ENCODE results near the gene CBLB. TPM values are rescaled to one million over a fixed set of nuclear protein-coding genes. Genes with fewer than 3 reads are reported as not detected.

CBLB gene
- total RNA-seq, 2 donors from 2014 or later, result 31.1 to 40.5 TPM

DNA sequence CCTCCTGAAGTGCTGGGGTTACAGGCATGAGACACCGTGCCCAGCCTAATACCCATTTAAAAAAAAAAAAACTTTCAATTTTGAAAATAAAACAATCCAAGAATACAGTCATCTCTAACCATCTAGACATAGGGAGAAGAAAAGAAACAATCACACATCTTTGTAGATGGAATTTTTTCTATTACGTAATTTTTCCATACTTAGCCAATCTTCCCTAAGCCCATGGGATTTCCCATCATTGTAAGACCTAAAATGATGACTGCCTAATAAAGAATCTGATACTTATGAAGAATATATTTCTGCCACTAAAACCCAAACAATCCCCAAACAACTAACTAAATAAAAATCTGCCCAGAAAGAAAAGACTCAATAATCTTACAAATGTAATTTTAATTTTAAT lies 88.7 kb downstream of the CBLB start:
- Histone ChIP-seq H3K9me3 (no peaks in the 10 kb centered on the region), H3K36me3 (replicated peaks in 1 of 2; ENCODE audit: insufficient read depth in 1 of 2, low read depth in 2 of 2) (no peaks in the 10 kb centered on the region), H3K27ac (no peak overlapping the region), H3K27me3 (no peaks in the 10 kb centered on the region), H3K4me3 (no peak overlapping the region), H3K4me1 (no peaks in the 10 kb centered on the region)
- DNase-seq (no peak), ATAC-seq (no peak)
- TF ChIP-seq CTCF (IDR thresholded peaks at IDR 0.05), result no peak
- TF ChIP-seq POLR2A (IDR thresholded peaks at IDR 0.05), result no peak
- intact Hi-C loops (cut with DNase I), result no loop called here
- 90 to 97% methylated on average over 2 of the region's 2 CpGs for WGBS, 2 donors

DNA sequence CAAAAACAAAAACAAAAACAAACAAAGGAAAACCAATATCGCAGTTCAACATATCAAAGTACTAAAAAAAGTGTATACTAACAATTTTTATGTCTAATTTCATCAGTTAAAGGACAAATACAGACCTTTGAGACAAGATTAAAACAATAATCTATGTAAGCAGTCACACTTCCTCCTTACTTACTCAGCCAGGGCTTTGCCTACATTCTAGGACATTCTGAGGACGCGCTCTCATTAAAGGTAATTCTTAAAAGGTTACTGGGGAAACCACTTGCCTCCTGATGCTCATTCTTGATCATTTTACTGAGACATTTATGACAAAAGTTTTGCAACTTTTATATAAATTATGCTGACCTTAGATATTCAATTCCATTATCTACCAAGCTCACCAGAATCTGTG lies 93.4 kb downstream of the CBLB start:
- DNase-seq (no peak), ATAC-seq (no peak)
- Histone ChIP-seq H3K4me3 (no peak overlapping the region), H3K27ac (no peak overlapping the region), H3K4me1 (no peaks in the 10 kb centered on the region), H3K27me3 (no peaks in the 10 kb centered on the region), H3K36me3 (replicated peaks in 1 of 2; ENCODE audit: insufficient read depth in 1 of 2, low read depth in 2 of 2) (no peaks in the 10 kb centered on the region), H3K9me3 (no peaks in the 10 kb centered on the region)
- TF ChIP-seq CTCF (IDR thresholded peaks at IDR 0.05) (no peak), POLR2A (IDR thresholded peaks at IDR 0.05) (no peak)
- intact Hi-C loops (cut with DNase I), result no loop called here
- 63 to 65% methylated on average over 3 of the region's 3 CpGs for WGBS, 2 donors

DNA sequence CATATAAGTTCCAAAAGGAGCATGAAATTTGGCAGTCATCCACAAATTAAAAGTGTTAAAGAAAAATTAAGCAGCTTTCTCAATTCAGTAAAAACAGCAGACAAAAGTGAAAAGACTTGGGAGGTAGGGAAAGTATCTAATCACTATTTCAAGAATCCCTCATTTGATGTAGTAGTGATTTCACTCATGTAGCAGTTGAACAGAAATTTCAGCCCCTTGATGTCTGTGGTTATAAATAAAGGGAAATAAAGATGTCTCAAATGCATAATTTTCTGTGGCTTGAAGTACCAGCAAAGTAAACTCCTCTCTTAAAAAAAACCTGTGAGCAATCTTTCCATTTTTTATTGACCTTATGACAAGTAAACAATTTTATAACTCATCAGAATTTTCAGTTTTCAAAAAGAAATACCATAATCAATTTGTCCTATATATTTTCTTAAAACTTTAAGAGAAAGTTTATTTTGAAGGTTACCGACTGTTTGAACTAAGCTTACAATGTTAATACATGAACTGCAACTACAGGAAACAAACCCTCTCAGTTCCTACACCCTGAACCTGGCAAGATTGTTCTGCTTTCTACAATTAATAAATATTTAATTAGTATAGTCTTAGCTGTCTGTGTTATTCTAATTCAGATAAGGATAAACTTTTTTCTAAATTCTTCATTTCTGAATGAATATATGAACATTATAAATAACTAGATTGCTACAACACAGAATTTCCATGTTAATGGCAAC lies 94.2 kb downstream of the CBLB start:
- 72 to 84% methylated on average over 1 of the region's 1 CpG for WGBS, 2 donors

GRCh38 chr3:105773291-105773690 lies 95.5 kb downstream of the CBLB start:
- 91 to 93% methylated on average over 5 of the region's 5 CpGs for WGBS, 2 donors
- TF ChIP-seq POLR2A (IDR thresholded peaks at IDR 0.05) (no peak), CTCF (IDR thresholded peaks at IDR 0.05) (no peak)
- H3K4me1 ChIP-seq, result no peaks in the 10 kb centered on the region

More for the DNA sequence above, 94.2 kb downstream of the CBLB start:
- no peak for DNase-seq
- H3K4me1 ChIP-seq, result no peaks in the 10 kb centered on the region
- no peaks in the 10 kb centered on the region for H3K9me3 ChIP-seq
- intact Hi-C loops (cut with DNase I), result no loop called here
- H3K36me3 ChIP-seq (replicated peaks in 1 of 2; ENCODE audit: insufficient read depth in 1 of 2, low read depth in 2 of 2), result no peaks in the 10 kb centered on the region
- H3K4me3 ChIP-seq, result no peak overlapping the region
- no peak overlapping the region for H3K27ac ChIP-seq
- TF ChIP-seq POLR2A (IDR thresholded peaks at IDR 0.05) (no peak), CTCF (IDR thresholded peaks at IDR 0.05) (no peak)
- no peaks in the 10 kb centered on the region for H3K27me3 ChIP-seq
- no peak for ATAC-seq

DNA sequence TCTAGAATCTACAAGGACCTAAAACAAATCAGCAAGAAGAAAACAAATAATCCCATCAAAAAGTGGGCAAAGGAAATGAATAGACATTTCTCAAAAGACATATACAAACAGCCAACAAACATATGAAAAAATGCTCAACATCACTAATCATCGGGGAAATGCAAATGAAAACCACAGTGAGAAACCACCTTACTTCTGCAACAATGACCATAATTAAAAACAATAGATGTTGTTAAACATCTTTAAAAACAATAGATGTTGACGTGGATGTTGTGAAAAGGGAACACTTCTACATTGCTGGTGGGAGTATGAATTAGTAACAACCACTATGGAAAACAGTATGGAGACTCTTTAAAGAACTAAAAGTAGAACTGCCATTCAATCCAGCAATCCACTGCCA lies 96.2 kb downstream of the CBLB start:
- intact Hi-C loops (cut with DNase I), result no loop called here
- Histone ChIP-seq H3K9me3 (no peaks in the 10 kb centered on the region), H3K4me3 (no peak overlapping the region), H3K27me3 (no peaks in the 10 kb centered on the region), H3K4me1 (no peaks in the 10 kb centered on the region), H3K27ac (no peak overlapping the region), H3K36me3 (replicated peaks in 1 of 2; ENCODE audit: insufficient read depth in 1 of 2, low read depth in 2 of 2) (no peaks in the 10 kb centered on the region)
- DNase-seq, result no peak
- TF ChIP-seq CTCF (IDR thresholded peaks at IDR 0.05) (no peak), POLR2A (IDR thresholded peaks at IDR 0.05) (no peak)
- WGBS, 2 donors, result 90 to 96% methylated on average over 2 of the region's 2 CpGs
- no peak for ATAC-seq

More at GRCh38 chr3:105773291-105773690, 95.5 kb downstream of the CBLB start:
- H3K27me3 ChIP-seq, result no peaks in the 10 kb centered on the region
- DNase-seq (no peak), ATAC-seq (no peak)
- no peak overlapping the region for H3K4me3 ChIP-seq
- H3K36me3 ChIP-seq (replicated peaks in 1 of 2; ENCODE audit: insufficient read depth in 1 of 2, low read depth in 2 of 2), result no peaks in the 10 kb centered on the region
- intact Hi-C loops (cut with DNase I), result no loop called here
- H3K27ac ChIP-seq, result no peak overlapping the region
- no peaks in the 10 kb centered on the region for H3K9me3 ChIP-seq
